SK-N-SH treated with all-trans-retinoic acid at 6 μM for 48 hours (cell line): Measurements from ENCODE around the gene SPATA33.
A peak's percentile ranks its signal among the peaks of the same experiment; 100 is the strongest.

Experiments used
- ATAC-seq: fragments of 200-7000 bp; cut with Tn5 transposase; 3 replicates; pipeline ENCODE4 v1.9.1; 2020; ENCODE audit warnings: mild to moderate bottlenecking, moderate library complexity
- ARNTL ChIP-seq: fragments of 450-650 bp; formaldehyde crosslinking; IDR thresholded peaks from 2 replicates; pipeline ENCODE4 v1.5.0; 2020; ENCODE audit warnings: low read depth, mild to moderate bottlenecking, moderate library complexity, borderline replicate concordance
- BACH2 ChIP-seq: fragments of 250-450 bp; sonication (Bioruptor Pico); IDR thresholded peaks from 2 replicates; pipeline ENCODE4 v1.9.0; 2021; ENCODE audit warnings: mild to moderate bottlenecking, borderline replicate concordance
- CSDC2 ChIP-seq: fragments of 250-450 bp; sonication (Bioruptor Pico); IDR thresholded peaks from 2 replicates; pipeline ENCODE4 v1.5.0; 2020; ENCODE audit warnings: mild to moderate bottlenecking, moderate library complexity
- CSRNP3 ChIP-seq: fragments of 250-450 bp; sonication (Bioruptor Pico); IDR thresholded peaks from 2 replicates; pipeline ENCODE4 v1.5.1; 2021; ENCODE audit warnings: mild to moderate bottlenecking, moderate library complexity
- ESRRG ChIP-seq: fragments of 250-450 bp; sonication (Bioruptor Pico); IDR thresholded peaks from 2 replicates; pipeline ENCODE4 v1.6.1; 2021; ENCODE audit warnings: mild to moderate bottlenecking
- GLIS3 ChIP-seq: fragments of 250-450 bp; sonication (Bioruptor Pico); IDR thresholded peaks from 2 replicates; pipeline ENCODE4 v1.5.0; 2020; ENCODE audit warnings: mild to moderate bottlenecking, moderate library complexity
- ISL1 ChIP-seq: fragments of 250-450 bp; sonication (Bioruptor Pico); IDR thresholded peaks from 2 replicates; pipeline ENCODE4 v2.1.2; 2022; ENCODE audit warnings: mild to moderate bottlenecking, moderate library complexity
- OSR1 ChIP-seq: fragments of 250-450 bp; sonication (Bioruptor Pico); IDR thresholded peaks from 2 replicates; pipeline ENCODE4 v1.8.0; 2022; ENCODE audit warnings: moderate library complexity, mild to moderate bottlenecking, inconsistent platforms
- PATZ1 ChIP-seq: fragments of 250-450 bp; sonication (Bioruptor Pico); IDR thresholded peaks from 2 replicates; pipeline ENCODE4 v1.8.0; 2020; ENCODE audit warnings: mild to moderate bottlenecking, moderate library complexity, borderline replicate concordance
- POU6F1 ChIP-seq: fragments of 250-450 bp; sonication (Bioruptor Pico); IDR thresholded peaks from 2 replicates; pipeline ENCODE4 v1.8.0; 2021; ENCODE audit warnings: low read depth, mild to moderate bottlenecking, moderate library complexity, borderline replicate concordance
- PPARA ChIP-seq: fragments of 250-450 bp; sonication (Bioruptor Pico); IDR thresholded peaks from 2 replicates; pipeline ENCODE4 v1.5.0; 2020; ENCODE audit warnings: mild to moderate bottlenecking, borderline replicate concordance
- RARB ChIP-seq: fragments of 250-450 bp; sonication (Bioruptor Pico); IDR thresholded peaks from 2 replicates; pipeline ENCODE4 v1.8.0; 2021; ENCODE audit warnings: mild to moderate bottlenecking, moderate library complexity
- SNAI2 ChIP-seq: fragments of 250-450 bp; sonication (Bioruptor Pico); IDR thresholded peaks from 2 replicates; pipeline ENCODE4 v1.5.0; 2020; ENCODE audit warnings: mild to moderate bottlenecking, moderate library complexity
- TCF4 ChIP-seq: fragments of 250-450 bp; sonication (Bioruptor Pico); IDR thresholded peaks from 2 replicates; pipeline ENCODE4 v1.8.0; 2021; ENCODE audit warnings: mild to moderate bottlenecking, moderate library complexity, borderline replicate concordance
- TOX ChIP-seq: fragments of 250-450 bp; sonication (Bioruptor Pico); IDR thresholded peaks from 2 replicates; pipeline ENCODE4 v1.8.0; 2021; ENCODE audit warnings: mild to moderate bottlenecking, moderate library complexity, borderline replicate concordance
- ZC3H10 ChIP-seq: fragments of 250-450 bp; sonication (Bioruptor Pico); IDR thresholded peaks from 2 replicates; pipeline ENCODE4 v1.5.1; 2021; ENCODE audit warnings: mild to moderate bottlenecking, moderate library complexity
- ZFP3 ChIP-seq: fragments of 250-450 bp; sonication (Bioruptor Pico); IDR thresholded peaks from 2 replicates; pipeline ENCODE4 v1.5.0; 2020; ENCODE audit warnings: mild to moderate bottlenecking, moderate library complexity
- ZFP30 ChIP-seq: fragments of 450-650 bp; formaldehyde crosslinking; IDR thresholded peaks from 2 replicates; pipeline ENCODE4 v1.5.0; 2022; ENCODE audit warnings: mild to moderate bottlenecking, moderate library complexity
- ZNF565 ChIP-seq: fragments of 450-650 bp; formaldehyde crosslinking; conservative IDR thresholded peaks from 2 replicates; pipeline ENCODE4 v1.5.0; 2020; ENCODE audit warnings: low read depth, mild to moderate bottlenecking, moderate library complexity
- ZNF70 ChIP-seq: fragments of 450-650 bp; formaldehyde crosslinking; IDR thresholded peaks from 2 replicates; pipeline ENCODE4 v1.5.0; 2020; ENCODE audit warnings: mild to moderate bottlenecking, moderate library complexity
- ZNF8 ChIP-seq: fragments of 450-650 bp; formaldehyde crosslinking; IDR thresholded peaks from 2 replicates; pipeline ENCODE4 v1.5.0; 2020; ENCODE audit warnings: mild to moderate bottlenecking, moderate library complexity

SPATA33 gene

GRCh38 chr16:89639385-89639784, 18.3 kb upstream of the SPATA33 start:
- TF ChIP-seq OSR1 (no peak), SNAI2 (CRISPR knock-in tag) (no peak), CSRNP3 (no peak), GLIS3 (no peak), TCF4 (CRISPR knock-in tag) (no peak), PATZ1 (CRISPR knock-in tag) (no peak), ISL1 (CRISPR knock-in tag) (no peak), ZNF70 (no peak), ZFP30 (CRISPR knock-in tag) (no peak), CSDC2 (CRISPR knock-in tag) (no peak), BACH2 (CRISPR knock-in tag) (no peak), ESRRG (no peak), ZNF565 (CRISPR knock-in tag) (no peak), POU6F1 (CRISPR knock-in tag) (no peak), RARB (CRISPR knock-in tag) (no peak), PPARA (CRISPR knock-in tag) (no peak)
- ATAC-seq: no peak

- ATAC-seq: peak; percentile 4
- TF ChIP-seq PPARA (CRISPR knock-in tag): no peak
- TF ChIP-seq CSRNP3: no peak
- no peak for TF ChIP-seq ZFP30 (CRISPR knock-in tag)
- no peak for TF ChIP-seq ARNTL
- no peak for TF ChIP-seq ZFP3 (CRISPR knock-in tag)
- no peak for TF ChIP-seq PATZ1 (CRISPR knock-in tag)
- TF ChIP-seq POU6F1 (CRISPR knock-in tag): no peak
- TF ChIP-seq TCF4 (CRISPR knock-in tag): no peak
- TF ChIP-seq TOX: no peak
- no peak for TF ChIP-seq ESRRG
- TF ChIP-seq ZC3H10 (CRISPR knock-in tag): no peak
- no peak for TF ChIP-seq ZNF8 (CRISPR knock-in tag)
- no peak for TF ChIP-seq CSDC2 (CRISPR knock-in tag)
- no peak for TF ChIP-seq RARB (CRISPR knock-in tag)
- no peak for TF ChIP-seq ZNF565 (CRISPR knock-in tag)
- TF ChIP-seq, all 23 proteins: peak for 0
Measured at GRCh38 chr16:89641458-89642119, 16.0 kb upstream of the SPATA33 start.
